IPS-18c (cell line): ENCODE measurements around the gene ATAD3B.
A peak's percentile ranks its signal among the peaks of the same experiment; 100 is the strongest.
"Not testable (repeated sequence)": the region's sequence is repeated elsewhere in the genome, so short reads cannot be mapped to it uniquely, and the experiment has no call there.

Experiments used
- H3K4me3 ChIP-seq: 2 replicates; pipeline ENCODE4 v1.7.0; 2013; ENCODE audit warnings: low read depth, mild to moderate bottlenecking, low read length, moderate library complexity; ENCODE audit not compliant: insufficient read depth
- H3K9me3 ChIP-seq: one replicate; pipeline ENCODE4 v1.6.1; 2013; ENCODE audit warnings: mild to moderate bottlenecking, low read length, moderate library complexity; ENCODE audit not compliant: control insufficient read depth, insufficient read depth

Gene ATAD3B

GRCh38 chr1:1460540-1461130 lies 10.9 kb upstream of the ATAD3B start:
- no peak overlapping the region for H3K4me3 ChIP-seq
- H3K9me3 ChIP-seq = no peaks in the 10 kb centered on the region

- H3K9me3 ChIP-seq = no peaks in the 10 kb centered on the region
- H3K4me3 ChIP-seq = no peak overlapping the region
Measured at GRCh38 chr1:1461721-1462317, 9.7 kb upstream of the ATAD3B start.

- no peak overlapping the region for H3K4me3 ChIP-seq
- H3K9me3 ChIP-seq = no peaks in the 10 kb centered on the region
Measured at GRCh38 chr1:1462318-1462966, 9.1 kb upstream of the ATAD3B start.

GRCh38 chr1:1463312-1463711 lies 8.3 kb upstream of the ATAD3B start:
- Histone ChIP-seq H3K4me3 (no peak overlapping the region), H3K9me3 (no peaks in the 10 kb centered on the region)

GRCh38 chr1:1468196-1468985 lies 3.2 kb upstream of the ATAD3B start:
- H3K9me3 ChIP-seq, H3K4me3 ChIP-seq: not testable (repeated sequence)

- Histone ChIP-seq H3K4me3 (peak overlapping the region; percentile 36), H3K9me3 (no peaks in the 10 kb centered on the region)
Measured at GRCh38 chr1:1470626-1471388, 758 bp upstream of the ATAD3B start.

- H3K9me3 ChIP-seq = not testable (repeated sequence)
- peak overlapping the region; percentile 56 for H3K4me3 ChIP-seq
Measured at GRCh38 chr1:1472053-1472876, 700 bp downstream of the ATAD3B start.

GRCh38 chr1:1476011-1476410 lies 4.4 kb downstream of the ATAD3B start:
- H3K4me3 ChIP-seq, H3K9me3 ChIP-seq: not testable (repeated sequence)

GRCh38 chr1:1477206-1477605 lies 5.6 kb downstream of the ATAD3B start:
- no peak overlapping the region for H3K4me3 ChIP-seq
- H3K9me3 ChIP-seq = no peaks in the 10 kb centered on the region

GRCh38 chr1:1479547-1480487 lies 8.3 kb downstream of the ATAD3B start:
- Histone ChIP-seq H3K4me3 (no peak overlapping the region), H3K9me3 (no peaks in the 10 kb centered on the region)

GRCh38 chr1:1480488-1480867 lies 8.9 kb downstream of the ATAD3B start:
- not testable (repeated sequence) for H3K9me3 ChIP-seq, H3K4me3 ChIP-seq

- H3K9me3 ChIP-seq, H3K4me3 ChIP-seq: not testable (repeated sequence)
Measured at GRCh38 chr1:1481811-1482210, 10.2 kb downstream of the ATAD3B start.

GRCh38 chr1:1482856-1483255 lies 11.3 kb downstream of the ATAD3B start:
- Histone ChIP-seq H3K9me3 (no peaks in the 10 kb centered on the region), H3K4me3 (no peak overlapping the region)

GRCh38 chr1:1483714-1484113 lies 12.1 kb downstream of the ATAD3B start:
- Histone ChIP-seq H3K9me3 (no peaks in the 10 kb centered on the region), H3K4me3 (no peak overlapping the region)

GRCh38 chr1:1484976-1485750 lies 13.6 kb downstream of the ATAD3B start:
- not testable (repeated sequence) for H3K9me3 ChIP-seq, H3K4me3 ChIP-seq
